Endodermal cell (in vitro differentiated cells): Measurements from ENCODE around the gene AFF2. TPM values are rescaled to one million over a fixed set of nuclear protein-coding genes. Genes with fewer than 3 reads are reported as not detected.

Experiments used
- DNase-seq: peaks from one replicate; pipeline ENCODE4 v3.0.0-alpha.2; 2017
- H3K27ac ChIP-seq: 2 replicates; pipeline ENCODE4 v1.5.1; 2013; ENCODE audit warnings: mild to moderate bottlenecking, low read depth, low read length, moderate library complexity
- H3K27me3 ChIP-seq: 2 replicates; pipeline ENCODE4 v1.6.1; 2013; ENCODE audit warnings: mild to moderate bottlenecking, low read length, moderate library complexity; ENCODE audit not compliant: insufficient read depth, control insufficient read depth, poor library complexity, severe bottlenecking
- H3K36me3 ChIP-seq: 2 replicates; pipeline ENCODE4 v1.7.0; 2013; ENCODE audit warnings: mild to moderate bottlenecking, low read length, moderate library complexity; ENCODE audit not compliant: control insufficient read depth, insufficient read depth
- H3K4me1 ChIP-seq: one replicate; pipeline ENCODE4 v1.7.0; 2013; ENCODE audit warnings: low read length; ENCODE audit not compliant: control insufficient read depth, insufficient read depth
- H3K4me3 ChIP-seq: 2 replicates; pipeline ENCODE4 v1.5.1; 2013; ENCODE audit warnings: mild to moderate bottlenecking, low read length, moderate library complexity
- H3K9ac ChIP-seq: 2 replicates; pipeline ENCODE4 v1.6.1; 2013; ENCODE audit warnings: mild to moderate bottlenecking, low read length, moderate library complexity; ENCODE audit not compliant: poor library complexity, severe bottlenecking; ENCODE audit errors: extremely low read depth
- H3K9me3 ChIP-seq: 2 replicates; pipeline ENCODE4 v1.6.1; 2013; ENCODE audit warnings: mild to moderate bottlenecking, low read length, moderate library complexity; ENCODE audit not compliant: control insufficient read depth
- H3K27ac Mint-ChIP-seq: 2 replicates; pipeline ENCODE4 v1.8.0; 2020; ENCODE audit warnings: mixed read lengths
- H3K27me3 Mint-ChIP-seq: 2 replicates; pipeline ENCODE4 v1.8.0; 2021; ENCODE audit warnings: mild to moderate bottlenecking, mixed read lengths; ENCODE audit not compliant: insufficient read depth
- H3K36me3 Mint-ChIP-seq: 2 replicates; pipeline ENCODE4 v1.8.0; 2020; ENCODE audit warnings: low read depth, mixed read lengths
- H3K4me1 Mint-ChIP-seq: 2 replicates; pipeline ENCODE4 v1.8.0; 2020; ENCODE audit warnings: mixed read lengths
- H3K4me3 Mint-ChIP-seq: 2 replicates; pipeline ENCODE4 v1.8.0; 2020; ENCODE audit warnings: mild to moderate bottlenecking, moderate library complexity, mixed read lengths
- H3K9me3 Mint-ChIP-seq: 2 replicates; pipeline ENCODE4 v1.8.0; 2020; ENCODE audit warnings: mild to moderate bottlenecking, mixed read lengths
- whole genome bisulfite sequencing, 2 experiments: methylation state at CpG; one replicate each; pipeline versions ENCODE4 v1.1.5 to v1.1.7; 2013; ENCODE audit warnings: missing lambda C conversion rate in 2 of 2, mixed read lengths in 1 of 2; ENCODE audit not compliant: insufficient coverage in 1 of 2, insufficient read length in 1 of 2; 5-methylcytosine and 5-hydroxymethylcytosine counted together
- total RNA-seq, 2 donors: library from RNA; stranded (reverse); fragmentation: NEBNext Ultra II Directional in 1 of 2; extraction: Animal tissue kit (Norgen Biotek cat#: 25700) in 1 of 2; gene quantifications; 2 replicates in 1 of 2; 3 replicates in 1 of 2; pipeline ENCODE4 v1.2.1, GENCODE V29; 2021
- TF ChIP-seq, protein P1 (sequence below): fragments of 200-600 bp; sonication (generic); conservative IDR thresholded peaks from 2 replicates; pipeline ENCODE4 v1.5.0; 2021; ENCODE audit warnings: antibody characterized with exemption, mild to moderate bottlenecking

AFF2 gene
- total RNA-seq, 2 donors from 2014 or later: 3.7 to 5.6 TPM

DNA sequence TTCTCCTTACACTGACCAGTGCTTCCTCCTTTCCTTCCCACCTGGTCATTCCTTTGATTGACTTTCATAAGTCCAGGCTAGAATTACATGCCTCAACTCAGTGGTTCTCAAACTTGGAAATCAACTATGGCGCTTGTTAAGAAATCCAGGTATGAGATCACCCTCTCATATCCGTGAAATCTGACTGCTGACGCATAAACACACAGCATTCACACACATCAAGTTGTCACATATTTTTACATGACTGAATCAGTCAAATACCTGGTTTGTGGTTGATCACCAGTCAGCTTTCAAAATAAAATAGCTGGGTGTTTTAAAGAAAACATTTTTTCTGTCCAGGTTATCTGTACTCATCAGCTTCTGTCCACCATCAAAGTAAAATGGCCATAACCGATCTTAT, 433.5 kb downstream of the AFF2 start:
- H3K4me3 Mint-ChIP-seq: no peak overlapping the region
- WGBS, 2 experiments: 97 to 100% methylated on average over 3 to 4 of the region's 4 CpGs
- Histone ChIP-seq H3K27ac (no peak overlapping the region), H3K4me3 (no peak overlapping the region), H3K4me1 (no peaks in the 10 kb centered on the region), H3K9me3 (no peaks in the 10 kb centered on the region), H3K36me3 (no peaks in the 10 kb centered on the region), H3K27me3 (no peaks in the 10 kb centered on the region), H3K9ac (no peak overlapping the region)
- H3K4me1 Mint-ChIP-seq: no peaks in the 10 kb centered on the region
- DNase-seq: no peak
- no peak overlapping the region for H3K27ac Mint-ChIP-seq
- H3K36me3 Mint-ChIP-seq: no peaks in the 10 kb centered on the region
- TF ChIP-seq, protein P1, sequence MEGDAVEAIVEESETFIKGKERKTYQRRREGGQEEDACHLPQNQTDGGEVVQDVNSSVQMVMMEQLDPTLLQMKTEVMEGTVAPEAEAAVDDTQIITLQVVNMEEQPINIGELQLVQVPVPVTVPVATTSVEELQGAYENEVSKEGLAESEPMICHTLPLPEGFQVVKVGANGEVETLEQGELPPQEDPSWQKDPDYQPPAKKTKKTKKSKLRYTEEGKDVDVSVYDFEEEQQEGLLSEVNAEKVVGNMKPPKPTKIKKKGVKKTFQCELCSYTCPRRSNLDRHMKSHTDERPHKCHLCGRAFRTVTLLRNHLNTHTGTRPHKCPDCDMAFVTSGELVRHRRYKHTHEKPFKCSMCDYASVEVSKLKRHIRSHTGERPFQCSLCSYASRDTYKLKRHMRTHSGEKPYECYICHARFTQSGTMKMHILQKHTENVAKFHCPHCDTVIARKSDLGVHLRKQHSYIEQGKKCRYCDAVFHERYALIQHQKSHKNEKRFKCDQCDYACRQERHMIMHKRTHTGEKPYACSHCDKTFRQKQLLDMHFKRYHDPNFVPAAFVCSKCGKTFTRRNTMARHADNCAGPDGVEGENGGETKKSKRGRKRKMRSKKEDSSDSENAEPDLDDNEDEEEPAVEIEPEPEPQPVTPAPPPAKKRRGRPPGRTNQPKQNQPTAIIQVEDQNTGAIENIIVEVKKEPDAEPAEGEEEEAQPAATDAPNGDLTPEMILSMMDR: no peak
- H3K27me3 Mint-ChIP-seq: no peaks in the 10 kb centered on the region
- H3K9me3 Mint-ChIP-seq: peaks cover 33% of the 10 kb centered on the region

DNA sequence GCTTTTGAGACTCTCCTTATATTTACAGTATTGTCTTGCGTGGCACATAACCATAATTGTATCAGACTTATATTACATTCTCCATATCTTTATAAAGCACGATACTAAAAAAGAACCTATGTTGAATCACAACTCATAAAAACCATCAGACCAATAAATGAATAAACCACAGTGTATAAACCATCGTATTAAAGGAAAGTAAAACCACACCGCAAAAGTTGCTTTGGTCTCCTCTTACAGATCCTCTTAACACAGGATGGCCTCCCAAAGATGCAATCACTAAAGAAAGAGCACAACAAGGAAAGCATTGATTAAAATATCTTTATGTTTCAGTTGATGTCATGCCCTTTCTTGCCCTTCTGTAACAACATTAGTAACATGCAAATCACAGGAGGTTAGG, 437.9 kb downstream of the AFF2 start:
- DNase-seq: no peak
- H3K27me3 ChIP-seq: no peaks in the 10 kb centered on the region
- no peak overlapping the region for H3K4me3 ChIP-seq
- Mint-ChIP-seq H3K27me3 (no peaks in the 10 kb centered on the region), H3K36me3 (no peaks in the 10 kb centered on the region), H3K4me3 (no peak overlapping the region), H3K4me1 (peaks cover 4% of the 10 kb centered on the region), H3K9me3 (peaks cover 30% of the 10 kb centered on the region), H3K27ac (no peak overlapping the region)
- H3K9ac ChIP-seq: no peak overlapping the region
- TF ChIP-seq, protein P1: no peak
- no peaks in the 10 kb centered on the region for H3K9me3 ChIP-seq
- peaks cover 4% of the 10 kb centered on the region for H3K4me1 ChIP-seq
- WGBS, 2 experiments: 95% methylated on average over 4 of the region's 4 CpGs; no CpG with 5 or more reads in 1 of the 2 experiments
- no peaks in the 10 kb centered on the region for H3K36me3 ChIP-seq
- no peak overlapping the region for H3K27ac ChIP-seq

DNA sequence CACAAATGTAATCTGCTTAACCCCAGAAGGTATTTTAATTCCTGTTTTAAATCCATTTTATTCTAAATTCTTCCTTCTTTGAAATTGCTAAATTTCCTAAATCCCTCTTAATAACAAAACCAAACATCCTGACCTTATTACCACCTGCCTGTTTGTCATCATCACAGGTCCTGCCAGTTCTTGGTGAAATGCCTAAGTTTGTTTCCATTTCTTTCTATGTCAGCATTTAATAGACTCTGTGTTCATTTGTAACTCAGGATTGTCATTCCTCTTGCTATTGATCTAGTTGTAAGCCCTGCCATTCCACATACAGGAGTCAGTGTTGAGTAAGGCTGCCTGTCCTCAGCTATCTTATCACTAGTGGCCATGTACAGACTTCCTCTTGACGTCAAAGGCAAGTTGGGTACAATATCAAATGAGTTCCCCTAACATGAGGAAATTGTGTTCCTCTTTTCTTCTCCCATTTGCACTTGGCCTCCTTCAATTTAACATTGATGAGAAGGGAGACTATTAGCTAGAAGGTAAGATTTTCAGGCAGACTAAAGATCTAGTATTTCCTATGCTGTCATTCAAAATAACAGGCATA, 440.1 kb downstream of the AFF2 start:
- H3K4me1 ChIP-seq: peaks cover 4% of the 10 kb centered on the region
- no peaks in the 10 kb centered on the region for H3K9me3 ChIP-seq
- no peaks in the 10 kb centered on the region for H3K36me3 Mint-ChIP-seq
- H3K27me3 ChIP-seq: no peaks in the 10 kb centered on the region
- no peak for DNase-seq
- H3K4me3 ChIP-seq: no peak overlapping the region
- peaks cover 35% of the 10 kb centered on the region for H3K9me3 Mint-ChIP-seq
- TF ChIP-seq, protein P1: no peak
- WGBS, 2 experiments: 67% methylated on average over 1 of the region's 1 CpG; no CpG with 5 or more reads in 1 of the 2 experiments
- no peaks in the 10 kb centered on the region for H3K36me3 ChIP-seq
- H3K27ac ChIP-seq: no peak overlapping the region
- no peak overlapping the region for H3K4me3 Mint-ChIP-seq
- H3K4me1 Mint-ChIP-seq: peaks cover 4% of the 10 kb centered on the region
- no peak overlapping the region for H3K9ac ChIP-seq
- H3K27ac Mint-ChIP-seq: no peak overlapping the region
- H3K27me3 Mint-ChIP-seq: no peaks in the 10 kb centered on the region
